HCT116 (cell line): ENCODE results near the gene ABLIM1. TPM values are rescaled to one million over a fixed set of nuclear protein-coding genes. Genes with fewer than 3 reads are reported as not detected.

Experiments
- ATAC-seq: fragments of 200-7000 bp; cut with Tn5 transposase; 2 replicates; pipeline ENCODE4 v1.9.1; 2020; ENCODE audit warnings: mild to moderate bottlenecking, moderate library complexity
- BruUV-seq: library from RNA; stranded (reverse); fragments of 400-500 nt; replicated peaks from 2 replicates; lab custom pipeline; 2021; lab: Mats Ljungman, UMichigan
- CTCF ChIA-PET: fragments of 300-600 bp; sonication (Branson Sonifier 250); formaldehyde crosslinking; loops from one replicate; lab custom pipeline; 2021; ENCODE audit warnings: antibody characterized with exemption; lab: Charles Lee
- POLR2A ChIA-PET: fragments of 300-600, 350-600 bp; sonication (Branson Sonifier 250); formaldehyde crosslinking; loops from one replicate; lab custom pipeline; 2021; ENCODE audit warnings: antibody characterized with exemption; lab: Charles Lee
- RAD21 ChIA-PET, 2 experiments: fragments of 300-600 bp; sonication (Branson Sonifier 250); formaldehyde crosslinking; loops; one replicate each; lab custom pipeline; 2023; ENCODE audit warnings: low total read pairs in 2 of 2; ENCODE audit not compliant: uncharacterized antibody in 2 of 2, unreplicated experiment in 2 of 2, low non-redundant PET in 1 of 2; lab: Charles Lee
- DNase-seq: peaks from one replicate; pipeline ENCODE4 v3.0.0-alpha.2; 2010; ENCODE audit warnings: low read depth, low spot score
- H2AFZ ChIP-seq: fragments of 200-600 bp; shearing (Covaris generic), sonication (generic); 2 replicates; pipeline ENCODE4 v1.6.1; 2017; ENCODE audit warnings: low read depth, mixed run types, mixed read lengths, antibody characterized with exemption, low read length; ENCODE audit not compliant: poor library complexity, severe bottlenecking
- H3K27ac ChIP-seq: 2 replicates; pipeline ENCODE4 v1.5.1; 2012; ENCODE audit warnings: low read depth, low read length
- H3K27me3 ChIP-seq: fragments of 200-600 bp; sonication (generic); 2 replicates; pipeline ENCODE4 v1.6.1; 2016; ENCODE audit warnings: mixed run types, low read length, mixed read lengths; ENCODE audit not compliant: insufficient read depth
- H3K36me3 ChIP-seq, 2 experiments: fragments of 200-500 bp in 1 of 2; fragments of 200-600 bp in 1 of 2; sonication (Bioruptor generic) in 1 of 2; sonication (generic) in 1 of 2; 2 replicates each; pipeline versions ENCODE4 v1.5.1 to v1.6.1; 2014 to 2016; ENCODE audit warnings: low read length in 2 of 2, inconsistent platforms in 1 of 2, mixed read lengths in 1 of 2, mixed run types in 1 of 2; ENCODE audit not compliant: insufficient read depth in 2 of 2, control insufficient read depth in 1 of 2
- H3K4me1 ChIP-seq, 2 experiments: fragments of 200-600 bp in 1 of 2; sonication (generic) in 1 of 2; 2 replicates each; pipeline versions ENCODE4 v1.5.1 to v1.6.1; 2012 to 2017; ENCODE audit warnings: low read length in 2 of 2, inconsistent platforms in 1 of 2, mild to moderate bottlenecking in 1 of 2, mixed read lengths in 1 of 2, mixed run types in 1 of 2, moderate library complexity in 1 of 2; ENCODE audit not compliant: insufficient read depth in 2 of 2, control insufficient read depth in 1 of 2
- H3K4me2 ChIP-seq: fragments of 200-600 bp; sonication (generic); 2 replicates; pipeline ENCODE4 v1.6.1; 2017; ENCODE audit warnings: mixed run types, low read length, mixed read lengths
- H3K4me3 ChIP-seq, 2 experiments: fragments of 200-600 bp in 1 of 2; sonication (generic) in 1 of 2; replicated peaks in 1 of 2; 2 replicates each; pipeline ENCODE4 v1.5.1; 2011 to 2016; ENCODE audit warnings: low read length in 2 of 2, control low read depth in 1 of 2, low read depth in 1 of 2, mild to moderate bottlenecking in 1 of 2, mixed read lengths in 1 of 2, mixed run types in 1 of 2
- H3K79me2 ChIP-seq: fragments of 200-600 bp; sonication (generic); 2 replicates; pipeline ENCODE4 v1.6.1; 2017; ENCODE audit warnings: mild to moderate bottlenecking, mixed run types, low read length, moderate library complexity, mixed read lengths; ENCODE audit not compliant: insufficient read depth
- H3K9ac ChIP-seq: fragments of 200-600 bp; sonication (generic); 2 replicates; pipeline ENCODE4 v1.6.1; 2016; ENCODE audit warnings: low read length, mixed read lengths
- H3K9me2 ChIP-seq: fragments of 200-600 bp; sonication (generic), shearing (Covaris generic); 2 replicates; pipeline ENCODE4 v1.6.1; 2017; ENCODE audit warnings: mixed run types, mild to moderate bottlenecking, moderate library complexity; ENCODE audit not compliant: insufficient read depth
- H3K9me3 ChIP-seq, 2 experiments: fragments of 200-500 bp in 1 of 2; fragments of 200-600 bp in 1 of 2; sonication (Bioruptor generic) in 1 of 2; sonication (generic) in 1 of 2; 2 replicates each; pipeline ENCODE4 v1.6.1; 2014 to 2017; ENCODE audit warnings: low read length in 2 of 2, mixed read lengths in 2 of 2, inconsistent platforms in 1 of 2, low read depth in 1 of 2, mild to moderate bottlenecking in 1 of 2, mixed run types in 1 of 2, moderate library complexity in 1 of 2; ENCODE audit not compliant: control insufficient read depth in 1 of 2, insufficient read depth in 1 of 2
- H4K20me1 ChIP-seq: fragments of 200-600 bp; sonication (generic), shearing (Covaris generic); 2 replicates; pipeline ENCODE4 v1.6.1; 2017; ENCODE audit warnings: mixed run types, mild to moderate bottlenecking, moderate library complexity; ENCODE audit not compliant: insufficient read depth
- CEBPB ChIP-seq: IDR thresholded peaks from 2 replicates; pipeline ENCODE4 v1.6.1; 2012; ENCODE audit warnings: low read depth
- EGR1 ChIP-seq: IDR thresholded peaks from 2 replicates; pipeline ENCODE4 v1.6.1; 2012; ENCODE audit warnings: low read depth
- ELF1 ChIP-seq: IDR thresholded peaks from 2 replicates; pipeline ENCODE4 v1.6.1; 2012; ENCODE audit warnings: low read depth, borderline replicate concordance
- EZH2 ChIP-seq: fragments of 200-600 bp; sonication (generic); IDR thresholded peaks from 2 replicates; pipeline ENCODE4 v1.6.1; 2017; ENCODE audit warnings: antibody characterized with exemption, mixed run types
- EZH2phosphoT487 ChIP-seq: fragments of 200-600 bp; IDR thresholded peaks from 2 replicates; pipeline ENCODE4 v1.6.1; 2018; ENCODE audit warnings: antibody characterized with exemption, borderline replicate concordance
- FOSL1 ChIP-seq: IDR thresholded peaks from 2 replicates; pipeline ENCODE4 v1.6.1; 2012; ENCODE audit warnings: low read depth
- JUND ChIP-seq: IDR thresholded peaks from 2 replicates; pipeline ENCODE4 v1.6.1; 2012
- POLR2AphosphoS5 ChIP-seq: IDR thresholded peaks from 2 replicates; pipeline ENCODE4 v1.6.1; 2011; ENCODE audit warnings: mild to moderate bottlenecking, low read depth, low read length, moderate library complexity
- RAD21 ChIP-seq: IDR thresholded peaks from 2 replicates; pipeline ENCODE4 v1.6.1; 2012; ENCODE audit warnings: low read depth, mild to moderate bottlenecking
- SIN3A ChIP-seq: IDR thresholded peaks from 2 replicates; pipeline ENCODE4 v1.6.1; 2012; ENCODE audit warnings: low read depth
- SP1 ChIP-seq: IDR thresholded peaks from 2 replicates; pipeline ENCODE4 v1.6.1; 2012; ENCODE audit warnings: low read depth
- SRF ChIP-seq: IDR thresholded peaks from 2 replicates; pipeline ENCODE4 v1.6.1; 2012; ENCODE audit warnings: low read depth
- TCF7L2 ChIP-seq: IDR thresholded peaks from 2 replicates; pipeline ENCODE4 v1.7.0; 2011; ENCODE audit warnings: borderline replicate concordance, inconsistent platforms; ENCODE audit not compliant: insufficient read depth, insufficient read length; ENCODE audit errors: extremely low read depth
- YY1 ChIP-seq: IDR thresholded peaks from 2 replicates; pipeline ENCODE4 v1.6.1; 2011; ENCODE audit warnings: low read length, low read depth, moderate library complexity, mild to moderate bottlenecking; ENCODE audit not compliant: insufficient replicate concordance; ENCODE audit errors: extremely low read depth
- ZFX ChIP-seq: fragments of 450-650 bp; IDR thresholded peaks from 2 replicates; pipeline ENCODE4 v1.6.1; 2017
- ZNF274 ChIP-seq: fragments of 200-500 bp; sonication (Bioruptor generic); IDR thresholded peaks from 2 replicates; pipeline ENCODE4 v1.6.1; 2014; ENCODE audit warnings: mild to moderate bottlenecking, low read depth, low read length, inconsistent platforms
- intact Hi-C: fragments of 100-400 bp; cut with micrococcal nuclease; formaldehyde crosslinking; loops from 2 replicates; pipeline ENCODE4 v1.10.0; 2022
- total RNA-seq: library from RNA; stranded (reverse); gene quantifications from one replicate; pipeline ENCODE4 v1.2.1, GENCODE V29; 2021; ENCODE audit not compliant: unreplicated experiment
- TF ChIP-seq, protein P1 (sequence below): IDR thresholded peaks from 2 replicates; pipeline ENCODE4 v1.6.1; 2012; ENCODE audit warnings: low read depth
- TF ChIP-seq, protein P2 (sequence below), 3 experiments: fragments of 200-600 bp in 1 of 3; sonication (generic) in 1 of 3; IDR thresholded peaks in 2 of 3; conservative IDR thresholded peaks in 1 of 3; 2 replicates each; pipeline ENCODE4 v1.5.1; 2012 to 2017; ENCODE audit warnings: low read depth in 2 of 3, low read length in 2 of 3, antibody characterized with exemption in 1 of 3, borderline replicate concordance in 1 of 3, control low read depth in 1 of 3, mild to moderate bottlenecking in 1 of 3, mixed read lengths in 1 of 3, mixed run types in 1 of 3, moderate library complexity in 1 of 3; ENCODE audit not compliant: insufficient read depth in 1 of 3

ABLIM1 gene
- total RNA-seq, 1 experiment from 2014 or later: 96.2 TPM

DNA sequence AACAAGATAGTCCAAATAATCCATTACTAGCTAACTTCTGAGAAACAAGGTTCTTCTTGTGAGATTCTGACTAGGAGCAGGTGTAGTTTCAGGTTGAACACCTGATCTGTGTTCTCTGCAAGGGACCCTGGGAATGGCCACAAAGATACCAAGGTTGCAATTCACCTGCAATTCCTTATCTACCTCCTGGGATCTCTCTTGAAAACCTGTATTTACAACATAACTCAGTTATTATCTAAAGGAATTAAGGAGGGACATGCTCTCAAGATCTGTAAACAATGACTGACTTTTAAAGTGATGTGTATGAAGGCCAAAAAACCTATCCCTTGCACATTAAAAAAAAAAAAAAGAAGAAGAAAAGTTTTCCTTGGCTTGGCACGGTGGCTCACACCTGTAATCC is 54.8 kb downstream of the ABLIM1 start:
- Histone ChIP-seq H3K9me2 (no peaks in the 10 kb centered on the region), H3K27me3 (no peaks in the 10 kb centered on the region), H3K27ac (no peak overlapping the region), H3K9ac (no peak overlapping the region), H3K79me2 (no peaks in the 10 kb centered on the region), H2AFZ (no peak overlapping the region), H4K20me1 (no peaks in the 10 kb centered on the region), H3K4me1 (peaks cover 0 to 7% of the 10 kb centered on the region in 2 experiments; a peak in 1 of 4 replicates), H3K4me2 (no peak overlapping the region), H3K4me3 (no peak overlapping the region), H3K9me3 (no peaks in the 10 kb centered on the region), H3K36me3 (no peaks in the 10 kb centered on the region)
- intact Hi-C loops: no loop called here
- ATAC-seq (no peak), DNase-seq (no peak)
- ChIA-PET POLR2A (no interaction called here), RAD21 (no interaction called here), CTCF (no interaction called here)
- no peak for TF ChIP-seq EZH2
- no peak for TF ChIP-seq JUND
- TF ChIP-seq TCF7L2: no peak
- TF ChIP-seq CEBPB: no peak
- TF ChIP-seq, protein P1, sequence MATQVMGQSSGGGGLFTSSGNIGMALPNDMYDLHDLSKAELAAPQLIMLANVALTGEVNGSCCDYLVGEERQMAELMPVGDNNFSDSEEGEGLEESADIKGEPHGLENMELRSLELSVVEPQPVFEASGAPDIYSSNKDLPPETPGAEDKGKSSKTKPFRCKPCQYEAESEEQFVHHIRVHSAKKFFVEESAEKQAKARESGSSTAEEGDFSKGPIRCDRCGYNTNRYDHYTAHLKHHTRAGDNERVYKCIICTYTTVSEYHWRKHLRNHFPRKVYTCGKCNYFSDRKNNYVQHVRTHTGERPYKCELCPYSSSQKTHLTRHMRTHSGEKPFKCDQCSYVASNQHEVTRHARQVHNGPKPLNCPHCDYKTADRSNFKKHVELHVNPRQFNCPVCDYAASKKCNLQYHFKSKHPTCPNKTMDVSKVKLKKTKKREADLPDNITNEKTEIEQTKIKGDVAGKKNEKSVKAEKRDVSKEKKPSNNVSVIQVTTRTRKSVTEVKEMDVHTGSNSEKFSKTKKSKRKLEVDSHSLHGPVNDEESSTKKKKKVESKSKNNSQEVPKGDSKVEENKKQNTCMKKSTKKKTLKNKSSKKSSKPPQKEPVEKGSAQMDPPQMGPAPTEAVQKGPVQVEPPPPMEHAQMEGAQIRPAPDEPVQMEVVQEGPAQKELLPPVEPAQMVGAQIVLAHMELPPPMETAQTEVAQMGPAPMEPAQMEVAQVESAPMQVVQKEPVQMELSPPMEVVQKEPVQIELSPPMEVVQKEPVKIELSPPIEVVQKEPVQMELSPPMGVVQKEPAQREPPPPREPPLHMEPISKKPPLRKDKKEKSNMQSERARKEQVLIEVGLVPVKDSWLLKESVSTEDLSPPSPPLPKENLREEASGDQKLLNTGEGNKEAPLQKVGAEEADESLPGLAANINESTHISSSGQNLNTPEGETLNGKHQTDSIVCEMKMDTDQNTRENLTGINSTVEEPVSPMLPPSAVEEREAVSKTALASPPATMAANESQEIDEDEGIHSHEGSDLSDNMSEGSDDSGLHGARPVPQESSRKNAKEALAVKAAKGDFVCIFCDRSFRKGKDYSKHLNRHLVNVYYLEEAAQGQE: no peak
- no peak for TF ChIP-seq YY1
- TF ChIP-seq RAD21: no peak
- no peak for TF ChIP-seq ZNF274
- TF ChIP-seq ELF1: no peak
- no peak for TF ChIP-seq SIN3A
- no peak for TF ChIP-seq SP1
- no peak for TF ChIP-seq EGR1
- TF ChIP-seq EZH2phosphoT487: no peak
- no peak for TF ChIP-seq FOSL1
- no peak for TF ChIP-seq POLR2AphosphoS5
- TF ChIP-seq, protein P2, sequence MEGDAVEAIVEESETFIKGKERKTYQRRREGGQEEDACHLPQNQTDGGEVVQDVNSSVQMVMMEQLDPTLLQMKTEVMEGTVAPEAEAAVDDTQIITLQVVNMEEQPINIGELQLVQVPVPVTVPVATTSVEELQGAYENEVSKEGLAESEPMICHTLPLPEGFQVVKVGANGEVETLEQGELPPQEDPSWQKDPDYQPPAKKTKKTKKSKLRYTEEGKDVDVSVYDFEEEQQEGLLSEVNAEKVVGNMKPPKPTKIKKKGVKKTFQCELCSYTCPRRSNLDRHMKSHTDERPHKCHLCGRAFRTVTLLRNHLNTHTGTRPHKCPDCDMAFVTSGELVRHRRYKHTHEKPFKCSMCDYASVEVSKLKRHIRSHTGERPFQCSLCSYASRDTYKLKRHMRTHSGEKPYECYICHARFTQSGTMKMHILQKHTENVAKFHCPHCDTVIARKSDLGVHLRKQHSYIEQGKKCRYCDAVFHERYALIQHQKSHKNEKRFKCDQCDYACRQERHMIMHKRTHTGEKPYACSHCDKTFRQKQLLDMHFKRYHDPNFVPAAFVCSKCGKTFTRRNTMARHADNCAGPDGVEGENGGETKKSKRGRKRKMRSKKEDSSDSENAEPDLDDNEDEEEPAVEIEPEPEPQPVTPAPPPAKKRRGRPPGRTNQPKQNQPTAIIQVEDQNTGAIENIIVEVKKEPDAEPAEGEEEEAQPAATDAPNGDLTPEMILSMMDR (IDR thresholded peaks at IDR 0.05 in 2 of 3, conservative IDR thresholded peaks at IDR 0.05 in 1 of 3; ENCODE audit: borderline replicate concordance in 1 of 3, insufficient read depth in 1 of 3, low read depth in 2 of 3, low read length in 2 of 3): no peak
- no peak for TF ChIP-seq ZFX
- TF ChIP-seq SRF: no peak
- no TSS peak for BruUV-seq
